ENCODE measurements around the gene DOCK2.
"Not testable (repeated sequence)": the region's sequence is repeated elsewhere in the genome, so short reads cannot be mapped to it uniquely, and the experiment has no call there.

DOCK2 gene

DNA sequence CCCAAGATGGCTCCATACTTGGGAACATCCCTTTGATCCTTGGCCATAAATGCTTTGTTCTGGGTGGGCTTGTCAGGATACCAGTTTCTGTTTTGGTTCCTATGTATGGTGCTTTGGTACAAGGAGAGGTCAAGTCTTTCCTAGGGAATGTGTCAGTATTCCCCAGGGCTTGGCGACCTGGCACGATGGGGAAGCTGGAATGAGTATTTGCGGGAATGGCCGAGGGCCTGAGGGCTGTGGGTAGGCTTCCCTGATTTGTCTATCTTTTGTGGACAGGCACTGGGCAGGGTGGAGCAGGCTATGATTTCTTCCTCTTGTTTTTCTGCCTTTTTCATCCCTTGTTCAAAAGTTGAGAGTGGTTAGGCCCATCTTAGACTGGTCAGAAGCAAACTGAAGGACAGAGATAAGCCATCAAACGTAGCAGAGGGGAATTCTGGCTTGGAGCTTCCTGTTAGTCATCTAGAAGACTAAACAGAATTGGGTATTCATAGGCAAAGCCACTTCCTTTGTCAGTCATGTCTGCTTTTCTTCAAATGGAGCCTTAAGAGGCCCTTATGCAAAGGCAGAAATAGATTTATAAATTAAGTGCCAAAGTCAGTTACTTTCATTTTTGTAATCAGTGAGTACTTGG is 13.7 kb downstream of the DOCK2 start:
- TF ChIP-seq, protein P1, sequence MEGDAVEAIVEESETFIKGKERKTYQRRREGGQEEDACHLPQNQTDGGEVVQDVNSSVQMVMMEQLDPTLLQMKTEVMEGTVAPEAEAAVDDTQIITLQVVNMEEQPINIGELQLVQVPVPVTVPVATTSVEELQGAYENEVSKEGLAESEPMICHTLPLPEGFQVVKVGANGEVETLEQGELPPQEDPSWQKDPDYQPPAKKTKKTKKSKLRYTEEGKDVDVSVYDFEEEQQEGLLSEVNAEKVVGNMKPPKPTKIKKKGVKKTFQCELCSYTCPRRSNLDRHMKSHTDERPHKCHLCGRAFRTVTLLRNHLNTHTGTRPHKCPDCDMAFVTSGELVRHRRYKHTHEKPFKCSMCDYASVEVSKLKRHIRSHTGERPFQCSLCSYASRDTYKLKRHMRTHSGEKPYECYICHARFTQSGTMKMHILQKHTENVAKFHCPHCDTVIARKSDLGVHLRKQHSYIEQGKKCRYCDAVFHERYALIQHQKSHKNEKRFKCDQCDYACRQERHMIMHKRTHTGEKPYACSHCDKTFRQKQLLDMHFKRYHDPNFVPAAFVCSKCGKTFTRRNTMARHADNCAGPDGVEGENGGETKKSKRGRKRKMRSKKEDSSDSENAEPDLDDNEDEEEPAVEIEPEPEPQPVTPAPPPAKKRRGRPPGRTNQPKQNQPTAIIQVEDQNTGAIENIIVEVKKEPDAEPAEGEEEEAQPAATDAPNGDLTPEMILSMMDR (conservative IDR thresholded peaks at IDR 0.05), result no peak
- no peak for TF ChIP-seq ZFX (IDR thresholded peaks at IDR 0.05)
- no peak overlapping the region for H3K27ac ChIP-seq

DNA sequence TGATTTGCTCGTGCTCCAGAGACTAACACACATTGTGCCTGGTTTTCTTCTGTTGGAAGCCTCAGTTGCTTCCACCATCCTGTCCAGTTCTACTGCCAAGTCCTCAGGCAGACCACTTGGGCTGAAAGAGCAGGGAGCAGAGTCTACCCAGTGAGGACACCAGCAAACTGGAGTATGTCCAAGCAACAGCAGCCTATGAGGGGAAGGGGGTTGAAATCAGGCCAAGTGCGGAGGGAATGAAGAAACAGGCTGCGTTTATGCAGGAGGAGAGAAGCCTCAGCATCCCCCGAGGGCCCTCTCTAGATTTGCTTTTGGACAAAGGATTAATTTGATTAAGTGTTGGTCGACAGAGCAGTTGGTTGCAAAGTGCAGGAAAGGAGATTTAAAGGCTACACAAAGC is 14.5 kb downstream of the DOCK2 start:
- no peak overlapping the region for H3K27ac ChIP-seq
- TF ChIP-seq, protein P1 (conservative IDR thresholded peaks at IDR 0.05), result no peak
- no peak for TF ChIP-seq ZFX (IDR thresholded peaks at IDR 0.05)

DNA sequence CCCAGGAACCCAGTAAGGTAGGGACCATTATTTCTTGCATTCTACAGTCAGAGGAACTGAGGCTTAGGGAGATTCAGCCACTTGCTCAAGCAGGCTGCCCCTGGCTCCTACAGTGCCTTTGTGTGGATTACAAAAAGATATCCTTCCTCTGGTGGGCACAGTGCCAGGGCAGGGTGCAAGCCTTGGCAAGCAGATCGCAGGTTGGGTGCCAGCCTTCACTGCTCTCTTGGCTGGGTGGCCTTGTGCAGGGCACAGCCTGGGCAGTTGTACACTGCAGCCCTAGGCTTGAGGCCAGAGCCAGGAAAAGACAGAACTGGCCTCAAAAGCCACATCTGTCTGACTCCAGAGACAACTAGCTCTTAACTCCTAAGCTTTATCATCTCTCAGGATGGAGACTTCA is 15.0 kb downstream of the DOCK2 start:
- H3K27ac ChIP-seq, result no peak overlapping the region
- no peak for TF ChIP-seq ZFX (IDR thresholded peaks at IDR 0.05)
- TF ChIP-seq, protein P1 (conservative IDR thresholded peaks at IDR 0.05), result no peak

DNA sequence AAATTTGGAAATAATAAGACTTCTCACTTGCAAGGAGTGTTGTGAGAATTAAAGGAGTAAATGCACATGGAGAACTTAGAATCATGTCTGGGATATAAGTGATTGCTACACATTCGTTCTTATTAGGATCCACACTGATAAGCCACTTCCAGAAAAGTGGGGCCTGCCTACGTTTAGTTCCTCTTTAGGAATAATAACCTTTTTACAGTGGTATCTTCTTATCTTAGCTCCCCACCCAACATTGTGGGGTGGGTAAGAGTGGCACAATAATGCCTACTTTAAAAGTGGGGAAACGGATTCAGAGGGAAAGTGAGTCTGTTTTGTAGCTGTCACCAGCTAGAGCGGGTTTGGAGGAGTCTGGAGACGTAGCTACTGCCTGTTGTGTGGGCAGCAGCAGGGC is 16.0 kb downstream of the DOCK2 start:
- TF ChIP-seq ZFX (IDR thresholded peaks at IDR 0.05), result no peak
- TF ChIP-seq, protein P1 (conservative IDR thresholded peaks at IDR 0.05), result no peak
- H3K27ac ChIP-seq, result no peak overlapping the region

DNA sequence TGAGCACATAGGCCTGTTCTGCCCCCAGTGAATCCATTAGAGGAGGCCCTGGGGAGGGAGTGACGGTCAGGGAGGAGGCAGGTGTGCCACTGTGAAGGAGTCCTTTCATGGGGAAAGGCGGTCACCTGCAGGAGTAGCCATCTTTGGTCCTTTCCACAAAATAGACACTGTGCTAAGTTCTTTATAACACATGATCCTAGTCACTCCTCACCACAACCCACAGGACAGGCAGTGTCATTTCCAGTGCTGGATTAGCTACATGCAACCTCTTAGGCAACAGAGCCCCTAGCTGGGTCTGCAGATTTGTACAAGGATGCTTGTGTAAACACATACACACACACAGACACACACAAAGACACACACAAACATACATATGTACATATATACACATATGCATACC is 18.3 kb downstream of the DOCK2 start:
- TF ChIP-seq ZFX (IDR thresholded peaks at IDR 0.05), result no peak
- TF ChIP-seq, protein P1 (conservative IDR thresholded peaks at IDR 0.05), result no peak
- H3K27ac ChIP-seq, result no peak overlapping the region

DNA sequence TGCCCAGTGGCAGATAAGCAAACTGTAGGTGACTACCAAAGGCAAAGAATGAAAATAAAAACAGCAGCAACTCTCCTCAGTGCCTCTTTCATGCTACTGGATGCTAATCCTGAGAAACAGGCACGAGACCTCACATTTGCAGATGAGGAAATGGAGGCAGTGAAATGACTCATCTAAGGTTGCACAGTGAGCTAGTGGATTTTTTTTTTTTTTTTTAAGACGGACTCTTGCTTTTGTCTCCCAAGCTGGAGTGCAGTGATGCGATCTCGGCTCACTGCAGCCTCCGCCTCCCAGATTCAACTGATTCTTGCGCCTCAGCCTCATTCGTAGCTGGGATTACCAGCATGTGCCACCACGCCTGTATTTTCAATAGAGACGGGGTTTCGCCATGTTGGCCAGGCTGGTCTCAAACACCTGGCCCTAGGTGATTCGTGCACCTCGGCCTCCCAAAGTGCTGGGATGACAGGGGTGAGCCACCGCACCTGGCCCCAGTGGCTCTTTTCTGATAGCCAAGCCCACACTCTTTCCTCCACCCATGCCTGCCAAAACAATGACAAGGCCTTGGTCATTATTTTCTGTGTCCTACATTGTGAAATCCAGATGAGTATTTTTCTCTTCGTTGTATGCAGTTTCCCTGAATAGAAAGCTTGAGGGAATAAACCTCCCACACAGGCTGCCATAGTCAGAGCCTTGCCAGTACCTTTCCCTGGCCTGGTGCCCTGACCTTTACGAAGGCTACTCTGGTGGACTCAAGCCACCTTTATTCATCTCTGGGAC is 19.2 kb downstream of the DOCK2 start:
- H3K27ac ChIP-seq, result no peak overlapping the region
- TF ChIP-seq ZFX (IDR thresholded peaks at IDR 0.05), result no peak
- TF ChIP-seq, protein P1 (conservative IDR thresholded peaks at IDR 0.05), result no peak

DNA sequence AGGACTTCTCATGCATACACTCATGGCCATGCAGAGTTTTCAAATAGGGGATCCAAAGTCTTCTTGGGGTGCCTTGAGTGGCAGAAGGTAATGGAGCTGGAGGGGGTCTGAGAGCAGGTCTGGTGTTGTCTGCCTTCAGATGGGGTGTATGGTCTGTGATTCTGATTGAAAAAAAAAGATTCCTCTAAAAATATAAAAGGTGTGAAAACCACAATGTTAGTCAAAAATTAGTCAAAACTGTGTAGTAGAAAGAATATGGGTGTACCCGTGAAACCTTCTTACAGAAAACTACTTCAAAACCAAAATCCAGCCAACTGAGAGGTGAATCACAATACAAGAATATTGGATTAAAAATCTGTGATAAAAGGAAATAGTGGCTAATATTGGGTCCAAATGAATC is 20.1 kb downstream of the DOCK2 start:
- no peak overlapping the region for H3K27ac ChIP-seq
- no peak for TF ChIP-seq ZFX (IDR thresholded peaks at IDR 0.05)
- TF ChIP-seq, protein P1 (conservative IDR thresholded peaks at IDR 0.05), result no peak

DNA sequence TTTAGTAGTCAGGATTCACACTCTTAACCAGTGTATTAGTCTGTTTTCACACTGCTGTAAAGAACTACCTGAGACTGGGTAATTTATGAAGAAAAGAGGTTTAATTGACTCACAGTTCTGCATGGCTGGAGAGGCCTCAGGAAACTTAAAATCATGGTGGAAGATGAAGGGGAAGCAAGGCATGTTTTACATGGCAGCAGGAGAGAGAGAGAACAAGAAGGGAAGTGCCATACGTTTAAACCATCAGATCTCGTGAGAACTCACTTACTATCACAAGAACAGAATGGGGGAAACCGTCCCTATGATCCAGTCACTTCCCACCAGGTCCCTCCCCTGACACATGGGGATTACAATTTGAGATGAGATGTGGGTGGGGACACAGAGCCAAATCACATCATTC is 25.4 kb downstream of the DOCK2 start:
- H3K27ac ChIP-seq, result not testable (repeated sequence)
